HepG2 (cell line): Measurements from ENCODE around the gene TMEM196. TPM values are rescaled to one million over a fixed set of nuclear protein-coding genes. Genes with fewer than 3 reads are reported as not detected.

Experiments used
- ATAC-seq: fragments of 200-7000 bp; cut with Tn5 transposase; 3 replicates; pipeline ENCODE4 v1.9.1; 2020; ENCODE audit warnings: mild to moderate bottlenecking, moderate library complexity
- BruUV-seq: library from RNA; stranded (reverse); fragments of 400-500 nt; replicated peaks from 2 replicates; lab custom pipeline; 2021; lab: Mats Ljungman, UMichigan
- CTCF ChIA-PET: fragments of 300-600 bp; formaldehyde crosslinking; extraction: SDS; loops from one replicate; lab custom pipeline; 2021; ENCODE audit warnings: low total read pairs, inconsistent platforms, low intra/inter-chr PET ratio; lab: Yijun Ruan, JAX
- POLR2A ChIA-PET: fragments of 350-600 bp; sonication (Branson Sonifier 250); formaldehyde crosslinking; loops from one replicate; lab custom pipeline; 2020; ENCODE audit warnings: antibody characterized with exemption, inconsistent platforms; lab: Yijun Ruan, JAX
- DNase-seq: peaks from one replicate; pipeline ENCODE4 v3.0.0-alpha.2; 2015; ENCODE audit warnings: low spot score
- FAIRE-seq: peaks from 3 replicates; lab custom pipeline; 2011; peaks lifted over from hg19 to GRCh38; lab: Jason Lieb, UNC
- H2AFZ ChIP-seq: one replicate; pipeline ENCODE4 v1.6.1; 2011; ENCODE audit warnings: low read length, inconsistent platforms
- H3K27ac ChIP-seq: fragments of 300-600 bp; 3 replicates; pipeline ENCODE4 v1.8.0; 2011; ENCODE audit warnings: mixed run types, mild to moderate bottlenecking, mixed read lengths, low read length, inconsistent platforms; ENCODE audit not compliant: insufficient read depth; ENCODE audit errors: extremely low read length
- H3K27me3 ChIP-seq, 2 experiments: fragments of 200-600 bp in 1 of 2; 2 replicates in 1 of 2; 3 replicates in 1 of 2; pipeline versions ENCODE4 v1.6.0 to v1.8.0; 2011; ENCODE audit warnings: low read length in 2 of 2, mild to moderate bottlenecking in 2 of 2, moderate library complexity in 2 of 2, inconsistent platforms in 1 of 2; ENCODE audit not compliant: insufficient read depth in 2 of 2, control insufficient read depth in 1 of 2
- H3K36me3 ChIP-seq, 2 experiments: fragments of 200-600 bp in 1 of 2; replicated peaks in 1 of 2; 2 replicates in 1 of 2; 3 replicates in 1 of 2; pipeline versions ENCODE4 v1.5.1 to v1.8.0; 2011; ENCODE audit warnings: low read length in 2 of 2, inconsistent platforms in 1 of 2; ENCODE audit not compliant: insufficient read depth in 2 of 2, control insufficient read depth in 1 of 2
- H3K4me1 ChIP-seq: 2 replicates; pipeline ENCODE4 v1.5.1; 2012; ENCODE audit warnings: low read length, inconsistent platforms; ENCODE audit not compliant: insufficient read depth
- H3K4me2 ChIP-seq: 2 replicates; pipeline ENCODE4 v1.6.0; 2011; ENCODE audit warnings: low read depth, low read length, inconsistent platforms
- H3K4me3 ChIP-seq, 3 experiments: fragments of 200-600 bp in 1 of 3; sonication (generic), shearing (Covaris generic) in 1 of 3; replicated peaks in 1 of 3; 2 replicates each; pipeline ENCODE4 v1.5.1; 2011 to 2016; ENCODE audit warnings: low read length in 3 of 3, inconsistent platforms in 2 of 3, low read depth in 2 of 3, mild to moderate bottlenecking in 2 of 3, control low read depth in 1 of 3, mixed read lengths in 1 of 3; ENCODE audit not compliant: insufficient read depth in 1 of 3
- H3K79me2 ChIP-seq: one replicate; pipeline ENCODE4 v1.6.1; 2011; ENCODE audit warnings: low read length, inconsistent platforms; ENCODE audit not compliant: insufficient read depth
- H3K9ac ChIP-seq: 2 replicates; pipeline ENCODE4 v1.6.0; 2011; ENCODE audit warnings: mild to moderate bottlenecking, low read depth, low read length, inconsistent platforms; ENCODE audit not compliant: insufficient read depth
- H3K9me3 ChIP-seq: 2 replicates; pipeline ENCODE4 v1.5.1; 2012; ENCODE audit warnings: mild to moderate bottlenecking, low read length
- H4K20me1 ChIP-seq: 2 replicates; pipeline ENCODE4 v1.6.0; 2011; ENCODE audit warnings: inconsistent platforms, mild to moderate bottlenecking, low read length, moderate library complexity; ENCODE audit not compliant: insufficient read depth
- ELF1 ChIP-seq: sonication (generic); formaldehyde crosslinking; IDR thresholded peaks from 2 replicates; pipeline ENCODE4 v1.4.0; 2020; ENCODE audit warnings: missing genetic modification reagents
- HMG20B ChIP-seq: conservative IDR thresholded peaks from 2 replicates; pipeline ENCODE4 v1.6.1; 2016; ENCODE audit warnings: missing genetic modification reagents, missing compliant biosample characterization
- IRF1 ChIP-seq: sonication (generic); formaldehyde crosslinking; IDR thresholded peaks from 2 replicates; pipeline ENCODE4 v1.4.0; 2020; ENCODE audit warnings: low read depth, mild to moderate bottlenecking, missing genetic modification reagents
- MYPOP ChIP-seq: sonication (generic); formaldehyde crosslinking; IDR thresholded peaks from 2 replicates; pipeline ENCODE4 v1.8.1; 2023; ENCODE audit warnings: mild to moderate bottlenecking, moderate library complexity, missing genetic modification reagents
- RNF219 ChIP-seq: sonication (generic); formaldehyde crosslinking; IDR thresholded peaks from 2 replicates; pipeline ENCODE4 v1.5.0; 2020; ENCODE audit warnings: mild to moderate bottlenecking, missing genetic modification reagents
- SP4 ChIP-seq: sonication (generic); formaldehyde crosslinking; IDR thresholded peaks from 2 replicates; pipeline ENCODE4 v1.8.1; 2023; ENCODE audit warnings: mild to moderate bottlenecking, missing genetic modification reagents
- TRAFD1 ChIP-seq: sonication (generic); formaldehyde crosslinking; IDR thresholded peaks from 2 replicates; pipeline ENCODE4 v1.5.1; 2020; ENCODE audit warnings: missing genetic modification reagents, mild to moderate bottlenecking, borderline replicate concordance
- WGBS: methylation state at CpG from one replicate; pipeline ENCODE4 v1.1.6; 2017; ENCODE audit warnings: low lambda C conversion rate; 5-methylcytosine and 5-hydroxymethylcytosine counted together
- in situ Hi-C: cut with HindIII; loops from 2 replicates; pipeline ENCODE4 v1.10.0; 2017; ENCODE audit warnings: low pct_unique_long_range_greater_than_20kb; ENCODE audit not compliant: extremely low pct_ligation_motif_present
- intact Hi-C: fragments of 100-400 bp; cut with micrococcal nuclease; formaldehyde crosslinking; loops from one replicate; pipeline ENCODE4 v1.10.0; 2022; ENCODE audit not compliant: unreplicated experiment
- polyA plus RNA-seq, 8 experiments: library from polyadenylated mRNA; depleted of rRNA in 3 of 8; stranded (reverse) in 7 of 8; unstranded in 1 of 8; fragments of >200 nt; fragmentation: Illumina TruSeq in 4 of 8; extraction: Trizol in 4 of 8; gene quantifications; 2 replicates each; pipeline versions ENCODE4 v1.2.1 to v1.2.3, GENCODE V29; 2011 to 2016; ENCODE audit warnings: low read depth in 4 of 8, missing spikeins in 1 of 8, mixed read lengths in 1 of 8; ENCODE audit not compliant: insufficient read depth in 1 of 8
- total RNA-seq, 5 experiments: library from RNA; depleted of rRNA; stranded (reverse); fragments of >200 nt; fragmentation: Illumina TruSeq; extraction: Trizol; gene quantifications; 2 replicates each; pipeline ENCODE4 v1.2.3, GENCODE V29; 2016; ENCODE audit warnings: low read depth in 1 of 5

Gene TMEM196
- total and polyA plus RNA-seq, 2 of the 13 experiments (the other 11 are each of a cell fraction or from before 2014, with no cell fraction given): not detected

- intact Hi-C loops: no loop called here
- Histone ChIP-seq H3K36me3 (no peaks in the 10 kb centered on the region), H3K9me3 (no peaks in the 10 kb centered on the region), H3K27me3 (peaks cover 0 to 2% of the 10 kb centered on the region in 2 experiments; a peak in 1 of 5 replicates), H3K4me1 (no peaks in the 10 kb centered on the region), H3K4me3 (no peak overlapping the region), H4K20me1 (no peaks in the 10 kb centered on the region), H3K9ac (no peak overlapping the region), H3K27ac (no peak overlapping the region), H3K4me2 (no peak overlapping the region), H3K79me2 (no peaks in the 10 kb centered on the region), H2AFZ (no peak overlapping the region)
- BruUV-seq: no TSS peak
- ATAC-seq (no peak), FAIRE-seq (no peak), DNase-seq (no peak)
- CTCF ChIA-PET: no interaction called here
- TF ChIP-seq SP4: no peak
- TF ChIP-seq RNF219 (CRISPR knock-in tag): no peak
- no peak for TF ChIP-seq MYPOP (CRISPR knock-in tag)
- no peak for TF ChIP-seq ELF1 (CRISPR knock-in tag)
- TF ChIP-seq HMG20B (CRISPR knock-in tag): no peak
- no peak for TF ChIP-seq TRAFD1
- no peak for TF ChIP-seq IRF1 (CRISPR knock-in tag)
- in situ Hi-C loops: no loop called here
- POLR2A ChIA-PET: no interaction called here
- WGBS: 0% methylated on average over 1 of the region's 1 CpG
Observed at GRCh38 chr7:19775578-19775977, 2.2 kb upstream of the TMEM196 start.
